Vagina (tissue), 2 donors: ENCODE data around the gene USP12.

Experiments
- POLR2A ChIP-seq, 2 donors: fragments of 450-650 bp; IDR thresholded peaks; one replicate each; pipeline ENCODE4 v1.6.1; 2017; ENCODE audit warnings: antibody characterized with exemption in 2 of 2, mild to moderate bottlenecking in 2 of 2, moderate library complexity in 2 of 2
- TF ChIP-seq, protein P1 (sequence below), 3 experiments: fragments of 450-650 bp in 2 of 3; fragments of 200-600 bp in 1 of 3; sonication (generic) in 1 of 3; IDR thresholded peaks; one replicate each; pipeline ENCODE4 v1.5.1; 2017 to 2019; ENCODE audit warnings: antibody characterized with exemption in 3 of 3, mild to moderate bottlenecking in 2 of 3, moderate library complexity in 2 of 3

DNA sequence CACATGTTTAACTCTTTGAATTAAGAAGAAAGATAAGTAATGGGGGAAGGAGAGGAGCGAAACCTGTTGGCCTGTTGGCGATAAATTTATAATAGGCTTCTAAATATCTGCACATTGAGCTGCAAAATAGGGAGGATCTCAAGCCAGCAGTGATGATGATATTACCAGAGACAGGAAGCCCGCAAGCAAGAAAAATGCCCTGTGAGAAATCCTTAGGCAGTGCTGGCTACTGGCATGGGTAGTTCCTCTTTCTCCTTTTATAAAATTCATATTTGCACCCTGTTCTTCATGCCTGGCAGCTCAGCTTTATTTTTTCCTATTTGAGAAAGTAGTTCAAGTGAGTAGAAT, 858 bp upstream of the USP12 start:
- TF ChIP-seq, protein P1, sequence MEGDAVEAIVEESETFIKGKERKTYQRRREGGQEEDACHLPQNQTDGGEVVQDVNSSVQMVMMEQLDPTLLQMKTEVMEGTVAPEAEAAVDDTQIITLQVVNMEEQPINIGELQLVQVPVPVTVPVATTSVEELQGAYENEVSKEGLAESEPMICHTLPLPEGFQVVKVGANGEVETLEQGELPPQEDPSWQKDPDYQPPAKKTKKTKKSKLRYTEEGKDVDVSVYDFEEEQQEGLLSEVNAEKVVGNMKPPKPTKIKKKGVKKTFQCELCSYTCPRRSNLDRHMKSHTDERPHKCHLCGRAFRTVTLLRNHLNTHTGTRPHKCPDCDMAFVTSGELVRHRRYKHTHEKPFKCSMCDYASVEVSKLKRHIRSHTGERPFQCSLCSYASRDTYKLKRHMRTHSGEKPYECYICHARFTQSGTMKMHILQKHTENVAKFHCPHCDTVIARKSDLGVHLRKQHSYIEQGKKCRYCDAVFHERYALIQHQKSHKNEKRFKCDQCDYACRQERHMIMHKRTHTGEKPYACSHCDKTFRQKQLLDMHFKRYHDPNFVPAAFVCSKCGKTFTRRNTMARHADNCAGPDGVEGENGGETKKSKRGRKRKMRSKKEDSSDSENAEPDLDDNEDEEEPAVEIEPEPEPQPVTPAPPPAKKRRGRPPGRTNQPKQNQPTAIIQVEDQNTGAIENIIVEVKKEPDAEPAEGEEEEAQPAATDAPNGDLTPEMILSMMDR (IDR thresholded peaks at IDR 0.05): no peak
- TF ChIP-seq POLR2A (IDR thresholded peaks at IDR 0.05): no peak
